KMS-11 (cell line): Measurements from ENCODE around the gene OXSR1.

Experiments
- H2AFZ ChIP-seq: fragments of 200-600 bp; sonication (generic); 2 replicates; pipeline ENCODE4 v1.6.1; 2016; ENCODE audit warnings: antibody characterized with exemption, mixed run types, low read depth
- H3K27ac ChIP-seq: fragments of 200-600 bp; sonication (generic); 2 replicates; pipeline ENCODE4 v1.6.1; 2016; ENCODE audit warnings: mild to moderate bottlenecking, mixed run types
- H3K27me3 ChIP-seq: fragments of 200-600 bp; sonication (generic); 2 replicates; pipeline ENCODE4 v1.6.1; 2017; ENCODE audit warnings: mild to moderate bottlenecking, low read depth, mixed run types, moderate library complexity; ENCODE audit not compliant: insufficient read depth
- H3K36me3 ChIP-seq: fragments of 200-600 bp; sonication (generic); 2 replicates; pipeline ENCODE4 v1.6.1; 2017; ENCODE audit warnings: mild to moderate bottlenecking, mixed run types; ENCODE audit not compliant: insufficient read depth
- H3K4me1 ChIP-seq: fragments of 200-600 bp; sonication (generic); 2 replicates; pipeline ENCODE4 v1.6.1; 2016; ENCODE audit warnings: mild to moderate bottlenecking, low read depth, mixed run types; ENCODE audit not compliant: poor library complexity, severe bottlenecking
- H3K4me2 ChIP-seq: fragments of 200-600 bp; sonication (generic); 2 replicates; pipeline ENCODE4 v1.7.0; 2016; ENCODE audit warnings: mild to moderate bottlenecking, mixed run types
- H3K4me3 ChIP-seq: fragments of 200-600 bp; sonication (generic); IDR thresholded peaks from 2 replicates; pipeline ENCODE4 v1.6.1; 2017; ENCODE audit warnings: low read depth, low read length, mixed read lengths; ENCODE audit not compliant: insufficient read depth
- H3K79me2 ChIP-seq: fragments of 200-600 bp; sonication (generic); 2 replicates; pipeline ENCODE4 v1.6.1; 2016; ENCODE audit warnings: low read depth, mixed run types; ENCODE audit not compliant: insufficient read depth
- H3K9ac ChIP-seq: fragments of 200-600 bp; sonication (generic); 2 replicates; pipeline ENCODE4 v1.6.1; 2016; ENCODE audit warnings: mild to moderate bottlenecking, mixed run types
- H4K20me1 ChIP-seq: fragments of 200-600 bp; sonication (generic); 2 replicates; pipeline ENCODE4 v1.6.1; 2016; ENCODE audit warnings: mild to moderate bottlenecking, mixed run types; ENCODE audit not compliant: insufficient read depth
- TF ChIP-seq, protein P1 (sequence below): fragments of 200-600 bp; sonication (generic); conservative IDR thresholded peaks from 2 replicates; pipeline ENCODE4 v1.6.1; 2017; ENCODE audit warnings: low read depth, mild to moderate bottlenecking, antibody characterized with exemption, low read length, moderate library complexity, mixed read lengths

The OXSR1 gene

DNA sequence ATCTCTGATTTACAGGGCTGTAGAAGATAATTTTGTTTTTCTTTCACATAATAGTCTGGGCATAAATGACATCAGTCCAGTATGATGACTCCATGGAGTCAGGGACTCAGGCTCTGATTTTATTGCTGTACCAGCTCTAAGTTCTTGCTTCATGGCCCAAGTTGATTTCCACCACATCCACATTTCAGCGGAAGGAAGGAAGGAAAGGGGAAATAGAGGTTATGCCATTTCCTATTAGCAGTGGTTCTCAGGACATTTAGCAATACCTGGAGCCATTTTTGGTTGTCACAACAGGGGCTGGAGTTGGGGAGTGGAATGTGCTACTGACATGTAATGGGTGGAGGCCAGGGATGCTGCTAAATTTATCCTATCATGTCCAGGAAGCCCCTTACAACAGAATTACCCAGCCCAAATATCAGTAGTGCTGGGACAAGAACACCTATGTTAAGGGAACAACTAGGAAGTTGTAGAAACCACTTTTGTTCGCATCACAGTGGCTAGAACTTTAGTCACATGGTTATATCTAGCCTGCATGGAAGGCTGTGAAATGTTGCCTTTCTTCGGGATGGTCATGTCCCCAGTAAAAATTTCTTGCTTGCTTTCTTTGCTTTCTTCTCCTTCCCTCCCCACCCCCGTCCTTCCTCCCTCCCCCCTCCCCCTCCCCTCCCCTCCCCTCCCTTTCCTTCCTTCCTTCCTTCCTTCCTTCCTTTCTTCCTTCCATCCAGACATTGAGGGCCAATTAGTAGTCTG is 42.1 kb downstream of the OXSR1 start:
- Histone ChIP-seq H3K9ac (no peak overlapping the region), H4K20me1 (no peaks in the 10 kb centered on the region), H3K4me2 (no peak overlapping the region), H3K79me2 (no peaks in the 10 kb centered on the region), H2AFZ (no peak overlapping the region), H3K27ac (no peak overlapping the region), H3K27me3 (no peaks in the 10 kb centered on the region), H3K4me1 (peaks cover 32% of the 10 kb centered on the region), H3K4me3 (no peak overlapping the region), H3K36me3 (no peaks in the 10 kb centered on the region)
- TF ChIP-seq, protein P1, sequence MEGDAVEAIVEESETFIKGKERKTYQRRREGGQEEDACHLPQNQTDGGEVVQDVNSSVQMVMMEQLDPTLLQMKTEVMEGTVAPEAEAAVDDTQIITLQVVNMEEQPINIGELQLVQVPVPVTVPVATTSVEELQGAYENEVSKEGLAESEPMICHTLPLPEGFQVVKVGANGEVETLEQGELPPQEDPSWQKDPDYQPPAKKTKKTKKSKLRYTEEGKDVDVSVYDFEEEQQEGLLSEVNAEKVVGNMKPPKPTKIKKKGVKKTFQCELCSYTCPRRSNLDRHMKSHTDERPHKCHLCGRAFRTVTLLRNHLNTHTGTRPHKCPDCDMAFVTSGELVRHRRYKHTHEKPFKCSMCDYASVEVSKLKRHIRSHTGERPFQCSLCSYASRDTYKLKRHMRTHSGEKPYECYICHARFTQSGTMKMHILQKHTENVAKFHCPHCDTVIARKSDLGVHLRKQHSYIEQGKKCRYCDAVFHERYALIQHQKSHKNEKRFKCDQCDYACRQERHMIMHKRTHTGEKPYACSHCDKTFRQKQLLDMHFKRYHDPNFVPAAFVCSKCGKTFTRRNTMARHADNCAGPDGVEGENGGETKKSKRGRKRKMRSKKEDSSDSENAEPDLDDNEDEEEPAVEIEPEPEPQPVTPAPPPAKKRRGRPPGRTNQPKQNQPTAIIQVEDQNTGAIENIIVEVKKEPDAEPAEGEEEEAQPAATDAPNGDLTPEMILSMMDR = no peak

DNA sequence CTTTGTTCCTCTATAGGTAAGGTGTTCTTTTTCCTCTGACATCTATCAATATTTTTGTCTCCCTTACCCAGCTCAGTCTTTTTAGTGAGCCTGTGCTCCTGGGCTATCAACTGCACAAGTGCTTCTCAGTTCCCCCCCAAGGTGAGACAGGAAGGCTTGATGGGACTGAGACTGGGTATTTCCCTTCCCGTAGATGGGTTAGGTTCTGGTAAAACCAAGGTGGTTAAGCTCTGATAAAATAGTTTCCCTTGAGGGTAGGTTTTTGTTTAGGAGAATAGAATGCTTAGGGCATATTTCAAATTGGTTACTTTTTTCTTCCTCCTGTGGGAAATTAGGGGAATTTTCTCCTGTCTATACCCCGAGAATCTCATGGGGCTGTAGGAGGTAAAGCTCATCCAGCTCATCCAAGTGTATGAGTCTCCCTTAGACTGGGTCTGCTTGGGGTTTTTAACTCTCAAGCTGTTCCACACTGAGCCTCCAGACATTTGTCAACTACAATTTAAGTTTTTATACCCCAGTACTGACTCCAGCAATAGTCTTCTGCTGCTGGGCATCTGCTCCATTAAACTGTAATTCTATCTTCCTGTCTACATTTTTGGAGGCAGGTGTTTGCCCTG is 44.9 kb downstream of the OXSR1 start:
- peak overlapping the region; percentile 51; the same call in 1 of the 2 replicates for H3K4me2 ChIP-seq
- H3K4me1 ChIP-seq = peaks cover 33% of the 10 kb centered on the region
- H3K4me3 ChIP-seq = no peak overlapping the region
- no peak overlapping the region; the same call in 1 of the 2 replicates for H3K27ac ChIP-seq
- no peak overlapping the region for H2AFZ ChIP-seq
- no peaks in the 10 kb centered on the region for H3K36me3 ChIP-seq
- no peaks in the 10 kb centered on the region for H3K79me2 ChIP-seq
- H4K20me1 ChIP-seq = no peaks in the 10 kb centered on the region
- H3K27me3 ChIP-seq = no peaks in the 10 kb centered on the region
- TF ChIP-seq, protein P1 = no peak
- H3K9ac ChIP-seq = no peak overlapping the region

DNA sequence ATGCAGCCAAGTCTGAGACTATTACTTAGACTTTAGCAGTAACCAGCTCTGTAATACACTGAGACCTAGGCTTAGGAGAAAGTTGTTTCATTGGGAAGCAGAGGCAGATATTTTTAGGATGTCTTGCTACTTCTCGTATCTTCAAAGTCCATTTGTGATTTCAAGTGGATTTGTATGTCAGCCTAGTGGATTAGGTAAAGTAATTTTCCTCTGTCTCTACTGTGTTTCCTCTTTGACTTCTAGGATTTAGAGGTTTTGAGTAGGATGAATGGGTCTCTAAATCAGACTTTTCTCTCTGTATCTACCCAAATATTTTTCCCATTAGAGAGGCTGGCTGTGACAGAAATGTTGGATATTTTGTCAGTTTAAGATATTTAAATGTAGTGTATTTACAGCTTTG is 46.8 kb downstream of the OXSR1 start:
- Histone ChIP-seq H3K79me2 (no peaks in the 10 kb centered on the region), H3K36me3 (no peaks in the 10 kb centered on the region), H4K20me1 (no peaks in the 10 kb centered on the region)

DNA sequence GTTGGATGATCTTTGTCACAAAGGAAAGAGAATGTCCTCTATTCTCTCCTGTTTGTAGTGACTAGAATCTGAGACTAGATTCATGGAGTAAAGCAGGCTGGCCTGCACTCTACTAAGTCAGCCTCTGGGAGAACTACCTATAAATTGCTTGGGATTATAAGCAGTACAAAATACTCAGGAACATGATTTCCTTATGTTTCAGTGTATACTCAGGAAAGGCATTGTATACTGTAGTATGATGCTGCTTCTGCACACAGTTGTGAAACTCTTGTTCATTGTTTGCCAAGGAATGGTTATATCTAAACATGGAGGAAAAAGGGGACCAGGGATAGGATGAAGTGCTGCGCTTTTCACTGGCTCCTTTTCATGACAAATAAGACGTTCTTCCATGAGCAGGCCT is 49.2 kb downstream of the OXSR1 start:
- Histone ChIP-seq H3K4me2 (no peak overlapping the region), H4K20me1 (no peaks in the 10 kb centered on the region), H3K79me2 (no peaks in the 10 kb centered on the region)

More for the DNA sequence above, 46.8 kb downstream of the OXSR1 start:
- H3K27ac ChIP-seq = no peak overlapping the region
- H3K4me3 ChIP-seq = no peak overlapping the region
- H3K4me2 ChIP-seq = no peak overlapping the region
- TF ChIP-seq, protein P1 = no peak
- no peak overlapping the region for H2AFZ ChIP-seq
- H3K27me3 ChIP-seq = no peaks in the 10 kb centered on the region
- H3K9ac ChIP-seq = no peak overlapping the region
- peaks cover 33% of the 10 kb centered on the region for H3K4me1 ChIP-seq

More for the DNA sequence above, 49.2 kb downstream of the OXSR1 start:
- no peak overlapping the region for H3K9ac ChIP-seq
- no peaks in the 10 kb centered on the region for H3K27me3 ChIP-seq
- TF ChIP-seq, protein P1 = no peak
- H3K36me3 ChIP-seq = no peaks in the 10 kb centered on the region
- H3K27ac ChIP-seq = no peak overlapping the region
- H3K4me3 ChIP-seq = no peak overlapping the region
- H3K4me1 ChIP-seq = peaks cover 30% of the 10 kb centered on the region
- H2AFZ ChIP-seq = no peak overlapping the region
